Activated naive CD8-positive, alpha-beta T cell treated with anti-CD3 and anti-CD28 coated beads for 36 hours (primary cell): ENCODE measurements around the gene HSP90AA1. TPM values are rescaled to one million over a fixed set of nuclear protein-coding genes. Genes with fewer than 3 reads are reported as not detected.

ENCODE experiments used
- DNase-seq: peaks from one replicate; pipeline ENCODE4 v3.0.0; 2021
- H3K27ac Mint-ChIP-seq: one replicate; pipeline ENCODE4 v1.8.0; 2022; ENCODE audit warnings: mild to moderate bottlenecking, moderate library complexity, mixed read lengths
- H3K27me3 Mint-ChIP-seq: one replicate; pipeline ENCODE4 v1.8.0; 2022; ENCODE audit warnings: mild to moderate bottlenecking, mixed read lengths
- H3K36me3 Mint-ChIP-seq: one replicate; pipeline ENCODE4 v1.8.0; 2021; ENCODE audit warnings: mild to moderate bottlenecking, mixed read lengths
- H3K4me1 Mint-ChIP-seq: one replicate; pipeline ENCODE4 v1.8.0; 2021; ENCODE audit warnings: mixed read lengths
- H3K4me3 Mint-ChIP-seq: one replicate; pipeline ENCODE4 v1.8.0; 2022; ENCODE audit warnings: mild to moderate bottlenecking, moderate library complexity, mixed read lengths
- H3K9me3 Mint-ChIP-seq: one replicate; pipeline ENCODE4 v1.8.0; 2022; ENCODE audit warnings: mixed read lengths
- total RNA-seq, 2 experiments: library from RNA; stranded (reverse); gene quantifications; one replicate each; pipeline ENCODE4 v1.2.3, GENCODE V29; 2021

HSP90AA1 gene
- total RNA-seq, 2 experiments from 2014 or later = 1,485 to 1,535 TPM

- Mint-ChIP-seq H3K36me3 (peaks cover 14% of the 10 kb centered on the region), H3K4me1 (no peaks in the 10 kb centered on the region), H3K27me3 (no peaks in the 10 kb centered on the region), H3K4me3 (no peak overlapping the region), H3K9me3 (no peaks in the 10 kb centered on the region), H3K27ac (no peak overlapping the region)
- no peak for DNase-seq
Measured at GRCh38 chr14:102044566-102044965, 42.3 kb downstream of the HSP90AA1 start.

- no peak for DNase-seq
- Mint-ChIP-seq H3K4me3 (no peak overlapping the region), H3K36me3 (peaks cover 14% of the 10 kb centered on the region), H3K9me3 (no peaks in the 10 kb centered on the region), H3K27me3 (no peaks in the 10 kb centered on the region), H3K4me1 (no peaks in the 10 kb centered on the region), H3K27ac (no peak overlapping the region)
Measured at GRCh38 chr14:102043251-102044025, 43.4 kb downstream of the HSP90AA1 start.

- Mint-ChIP-seq H3K27me3 (no peaks in the 10 kb centered on the region), H3K4me1 (no peaks in the 10 kb centered on the region), H3K4me3 (no peak overlapping the region), H3K36me3 (peaks cover 14% of the 10 kb centered on the region), H3K27ac (no peak overlapping the region), H3K9me3 (no peaks in the 10 kb centered on the region)
- DNase-seq = no peak
Measured at GRCh38 chr14:102042699-102043098, 44.1 kb downstream of the HSP90AA1 start.

- no peak for DNase-seq
- no peak overlapping the region for H3K4me3 Mint-ChIP-seq
- H3K27me3 Mint-ChIP-seq = no peaks in the 10 kb centered on the region
- no peak overlapping the region for H3K27ac Mint-ChIP-seq
- no peaks in the 10 kb centered on the region for H3K9me3 Mint-ChIP-seq
- no peaks in the 10 kb centered on the region for H3K4me1 Mint-ChIP-seq
- H3K36me3 Mint-ChIP-seq = peaks cover 15% of the 10 kb centered on the region
Measured at GRCh38 chr14:102040153-102040552, 46.7 kb downstream of the HSP90AA1 start.

- peaks cover 20% of the 10 kb centered on the region for H3K36me3 Mint-ChIP-seq
Measured at GRCh38 chr14:102039157-102039556, 47.7 kb downstream of the HSP90AA1 start.

DNA sequence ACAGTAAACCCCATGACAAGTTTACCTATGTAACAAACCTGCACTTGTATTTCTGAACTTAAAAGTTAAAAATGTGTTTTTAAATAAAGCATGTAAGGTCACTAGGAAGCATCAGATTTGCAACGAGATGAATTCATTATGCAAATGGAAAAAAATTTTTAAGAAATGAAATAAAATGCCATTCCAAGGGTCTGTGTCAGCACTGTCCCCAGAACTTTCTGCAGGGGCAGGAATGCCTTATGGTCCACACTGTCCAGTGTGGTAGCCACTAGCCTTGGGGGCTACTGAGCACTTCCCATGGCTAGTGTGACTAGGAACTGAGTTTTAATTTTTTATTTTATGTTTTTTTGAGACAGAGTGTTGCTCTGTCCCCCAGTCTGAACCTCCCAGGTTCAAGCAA, 49.2 kb downstream of the HSP90AA1 start:
- no peak overlapping the region for H3K27ac Mint-ChIP-seq
- peaks cover 27% of the 10 kb centered on the region for H3K36me3 Mint-ChIP-seq
- no peak for DNase-seq
- no peaks in the 10 kb centered on the region for H3K4me1 Mint-ChIP-seq
- no peak overlapping the region for H3K4me3 Mint-ChIP-seq
- H3K9me3 Mint-ChIP-seq = no peaks in the 10 kb centered on the region
- no peaks in the 10 kb centered on the region for H3K27me3 Mint-ChIP-seq

More at GRCh38 chr14:102039157-102039556, 47.7 kb downstream of the HSP90AA1 start:
- Mint-ChIP-seq H3K27me3 (no peaks in the 10 kb centered on the region), H3K4me1 (no peaks in the 10 kb centered on the region), H3K27ac (no peak overlapping the region), H3K9me3 (no peaks in the 10 kb centered on the region), H3K4me3 (no peak overlapping the region)
- DNase-seq = no peak

DNA sequence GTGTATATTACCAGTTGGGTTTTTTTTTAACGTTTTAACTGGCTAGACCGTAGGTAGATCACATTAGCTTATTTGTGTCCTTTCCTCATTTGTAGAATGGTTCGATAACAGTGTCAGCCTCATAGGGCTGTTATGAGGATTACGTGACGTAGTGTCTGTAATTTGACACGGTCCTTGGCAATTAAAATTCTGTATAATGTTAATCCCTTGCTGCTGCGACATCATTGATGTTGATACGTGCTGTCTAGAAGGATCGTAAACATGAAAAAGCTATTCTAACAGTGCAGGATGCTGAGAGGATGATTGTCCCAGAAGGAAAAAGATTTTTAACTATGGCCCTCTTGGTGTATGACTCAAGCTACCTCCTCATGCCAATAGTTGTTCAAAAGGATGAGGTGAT, 50.9 kb downstream of the HSP90AA1 start:
- Mint-ChIP-seq H3K27me3 (no peaks in the 10 kb centered on the region), H3K4me1 (no peaks in the 10 kb centered on the region), H3K9me3 (no peaks in the 10 kb centered on the region), H3K27ac (no peak overlapping the region), H3K36me3 (peaks cover 27% of the 10 kb centered on the region), H3K4me3 (no peak overlapping the region)
- no peak for DNase-seq

DNA sequence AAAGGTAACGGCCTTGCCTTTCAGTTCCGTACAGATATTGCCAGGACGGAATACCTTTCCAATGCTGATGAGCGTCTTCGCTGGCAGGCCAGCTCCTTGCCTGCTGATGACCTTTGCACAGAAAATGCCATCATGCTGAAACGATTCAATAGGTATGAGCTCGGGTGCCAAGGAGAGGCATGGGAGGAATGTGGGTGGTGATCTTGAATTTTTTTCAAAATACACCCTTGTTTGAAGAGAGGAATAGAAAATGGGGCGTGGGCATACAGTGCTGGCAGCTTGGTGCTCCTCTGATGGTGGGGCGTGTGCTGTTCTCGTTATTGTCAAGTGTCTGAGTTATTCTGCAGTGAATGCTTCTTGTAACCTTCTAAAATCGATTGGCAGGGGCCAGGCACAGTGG, 52.5 kb downstream of the HSP90AA1 start:
- peaks cover 28% of the 10 kb centered on the region for H3K36me3 Mint-ChIP-seq
- no peaks in the 10 kb centered on the region for H3K9me3 Mint-ChIP-seq
- no peaks in the 10 kb centered on the region for H3K4me1 Mint-ChIP-seq
- H3K4me3 Mint-ChIP-seq = no peak overlapping the region
- H3K27ac Mint-ChIP-seq = no peak overlapping the region
- no peak for DNase-seq
- H3K27me3 Mint-ChIP-seq = no peaks in the 10 kb centered on the region

GRCh38 chr14:102033241-102033640, 53.6 kb downstream of the HSP90AA1 start:
- peaks cover 31% of the 10 kb centered on the region for H3K36me3 Mint-ChIP-seq
- H3K4me3 Mint-ChIP-seq = no peak overlapping the region
- no peaks in the 10 kb centered on the region for H3K4me1 Mint-ChIP-seq
- no peaks in the 10 kb centered on the region for H3K27me3 Mint-ChIP-seq
- DNase-seq = no peak
- no peak overlapping the region for H3K27ac Mint-ChIP-seq
- no peaks in the 10 kb centered on the region for H3K9me3 Mint-ChIP-seq

Other genes with a start within 250 kb of the HSP90AA1 start
- 100 to 1,000 TPM; 216 to 227 TPM for gene DYNC1H1, start 122.5 kb downstream of the HSP90AA1 start, total RNA-seq
- gene WDR20, start 52.9 kb upstream of the HSP90AA1 start, total RNA-seq = 10 to 100 TPM; 22.3 to 27.3 TPM
- 1 to 10 TPM; 6.5 to 7.4 TPM for gene MOK, start 218.1 kb upstream of the HSP90AA1 start, total RNA-seq
- 10 to 100 TPM; 12.9 TPM for gene ZNF839, start 232.7 kb upstream of the HSP90AA1 start, total RNA-seq